NT2/D1 (cell line): ENCODE data around the gene SH3BGR.

Experiments
- SUZ12 ChIP-seq: IDR thresholded peaks from 2 replicates; pipeline ENCODE4 v1.6.1; 2011; ENCODE audit not compliant: insufficient read length, insufficient read depth; ENCODE audit errors: extremely low read depth
- ZNF274 ChIP-seq: IDR thresholded peaks from 2 replicates; pipeline ENCODE4 v1.6.1; 2011; ENCODE audit warnings: mild to moderate bottlenecking, low read depth, low read length

- TF ChIP-seq SUZ12 = no peak
- no peak for TF ChIP-seq ZNF274
These were observed 22.3 kb upstream of the SH3BGR start for GRCh38 chr21:39429445-39429844.
